Retinal pigment epithelial cell (primary cell): ENCODE data around the gene CSKMT.
A peak's percentile ranks its signal among the peaks of the same experiment; 100 is the strongest.

Experiments used
- DNase-seq: peaks from one replicate; pipeline ENCODE4 v3.0.0-alpha.2; 2010; ENCODE audit warnings: low read depth
- H3K4me3 ChIP-seq: 2 replicates; pipeline ENCODE4 v1.5.1; 2011; ENCODE audit warnings: mild to moderate bottlenecking, low read length, control low read depth, moderate library complexity
- TF ChIP-seq, protein P1 (sequence below): conservative IDR thresholded peaks from 2 replicates; pipeline ENCODE4 v1.5.1; 2011; ENCODE audit warnings: low read depth, low read length, control low read depth, inconsistent platforms

CSKMT gene

DNA sequence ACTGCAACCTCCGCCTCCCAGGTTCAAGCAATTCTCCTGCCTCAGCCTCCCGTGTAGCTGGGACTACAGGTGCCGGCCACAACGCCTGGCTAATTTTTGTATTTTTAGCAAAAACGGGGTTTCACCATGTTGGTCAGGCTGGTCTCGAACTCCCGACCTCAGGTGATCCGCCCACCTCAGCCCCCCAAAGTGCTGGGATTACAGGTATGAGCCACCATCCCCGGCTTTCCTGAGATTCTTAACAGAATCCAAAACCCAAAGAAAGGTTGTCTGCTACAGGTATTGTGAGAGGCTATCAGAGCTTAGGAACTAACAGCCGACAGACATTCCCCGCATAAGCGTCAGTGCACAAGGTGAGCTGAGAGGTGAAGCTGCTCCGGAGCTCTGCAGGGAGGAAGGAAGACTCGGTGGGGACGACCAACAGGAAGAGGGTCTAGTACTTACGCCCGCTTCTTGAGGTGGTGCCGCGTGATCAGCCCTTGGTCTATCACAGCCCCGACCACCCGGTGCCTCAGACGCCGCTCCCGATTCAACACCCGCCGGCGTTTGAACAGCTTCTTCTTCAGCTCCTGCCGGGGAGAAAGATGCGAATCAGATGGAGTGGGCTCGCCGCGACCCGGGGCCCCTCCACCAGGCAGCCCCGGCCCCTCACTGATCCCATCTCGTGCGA, 572 bp upstream of the CSKMT start:
- TF ChIP-seq, protein P1, sequence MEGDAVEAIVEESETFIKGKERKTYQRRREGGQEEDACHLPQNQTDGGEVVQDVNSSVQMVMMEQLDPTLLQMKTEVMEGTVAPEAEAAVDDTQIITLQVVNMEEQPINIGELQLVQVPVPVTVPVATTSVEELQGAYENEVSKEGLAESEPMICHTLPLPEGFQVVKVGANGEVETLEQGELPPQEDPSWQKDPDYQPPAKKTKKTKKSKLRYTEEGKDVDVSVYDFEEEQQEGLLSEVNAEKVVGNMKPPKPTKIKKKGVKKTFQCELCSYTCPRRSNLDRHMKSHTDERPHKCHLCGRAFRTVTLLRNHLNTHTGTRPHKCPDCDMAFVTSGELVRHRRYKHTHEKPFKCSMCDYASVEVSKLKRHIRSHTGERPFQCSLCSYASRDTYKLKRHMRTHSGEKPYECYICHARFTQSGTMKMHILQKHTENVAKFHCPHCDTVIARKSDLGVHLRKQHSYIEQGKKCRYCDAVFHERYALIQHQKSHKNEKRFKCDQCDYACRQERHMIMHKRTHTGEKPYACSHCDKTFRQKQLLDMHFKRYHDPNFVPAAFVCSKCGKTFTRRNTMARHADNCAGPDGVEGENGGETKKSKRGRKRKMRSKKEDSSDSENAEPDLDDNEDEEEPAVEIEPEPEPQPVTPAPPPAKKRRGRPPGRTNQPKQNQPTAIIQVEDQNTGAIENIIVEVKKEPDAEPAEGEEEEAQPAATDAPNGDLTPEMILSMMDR = no peak
- peak overlapping the region; percentile 88 for H3K4me3 ChIP-seq
- DNase-seq = no peak

- peak overlapping the region; percentile 88 for H3K4me3 ChIP-seq
- no peak for DNase-seq
- TF ChIP-seq, protein P1 = no peak
Observed at GRCh38 chr11:62665599-62666258, 617 bp downstream of the CSKMT start.

DNA sequence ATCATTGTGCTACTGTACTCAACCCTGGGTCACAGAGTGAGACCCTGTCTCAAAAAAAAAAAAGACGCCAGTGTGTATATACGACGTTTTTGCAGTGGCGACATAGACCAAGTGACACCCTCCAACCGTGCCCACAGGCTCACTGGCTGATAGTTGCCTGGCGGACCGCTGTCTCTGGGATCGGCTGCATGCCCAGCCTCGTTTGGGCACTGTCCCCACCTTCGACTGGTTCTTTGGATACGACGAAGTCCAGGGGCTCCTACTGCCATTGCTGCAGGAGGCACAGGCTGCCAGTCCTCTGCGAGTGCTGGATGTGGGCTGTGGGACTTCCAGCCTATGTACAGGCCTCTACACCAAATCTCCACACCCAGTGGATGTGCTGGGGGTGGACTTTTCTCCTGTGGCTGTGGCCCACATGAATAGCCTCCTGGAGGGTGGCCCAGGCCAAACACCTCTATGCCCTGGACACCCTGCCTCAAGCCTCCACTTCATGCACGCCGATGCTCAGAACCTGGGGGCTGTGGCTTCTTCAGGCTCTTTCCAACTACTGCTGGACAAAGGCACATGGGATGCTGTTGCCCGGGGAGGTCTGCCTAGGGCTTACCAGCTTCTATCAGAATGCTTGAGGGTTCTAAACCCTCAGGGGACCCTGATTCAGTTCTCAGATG, 1.3 kb downstream of the CSKMT start:
- DNase-seq = no peak
- peak overlapping the region; percentile 88 for H3K4me3 ChIP-seq
- TF ChIP-seq, protein P1 = no peak

- TF ChIP-seq, protein P1 = no peak
- H3K4me3 ChIP-seq = peak overlapping the region; percentile 0
- no peak for DNase-seq
Observed at GRCh38 chr11:62667460-62667859, 2.3 kb downstream of the CSKMT start.

DNA sequence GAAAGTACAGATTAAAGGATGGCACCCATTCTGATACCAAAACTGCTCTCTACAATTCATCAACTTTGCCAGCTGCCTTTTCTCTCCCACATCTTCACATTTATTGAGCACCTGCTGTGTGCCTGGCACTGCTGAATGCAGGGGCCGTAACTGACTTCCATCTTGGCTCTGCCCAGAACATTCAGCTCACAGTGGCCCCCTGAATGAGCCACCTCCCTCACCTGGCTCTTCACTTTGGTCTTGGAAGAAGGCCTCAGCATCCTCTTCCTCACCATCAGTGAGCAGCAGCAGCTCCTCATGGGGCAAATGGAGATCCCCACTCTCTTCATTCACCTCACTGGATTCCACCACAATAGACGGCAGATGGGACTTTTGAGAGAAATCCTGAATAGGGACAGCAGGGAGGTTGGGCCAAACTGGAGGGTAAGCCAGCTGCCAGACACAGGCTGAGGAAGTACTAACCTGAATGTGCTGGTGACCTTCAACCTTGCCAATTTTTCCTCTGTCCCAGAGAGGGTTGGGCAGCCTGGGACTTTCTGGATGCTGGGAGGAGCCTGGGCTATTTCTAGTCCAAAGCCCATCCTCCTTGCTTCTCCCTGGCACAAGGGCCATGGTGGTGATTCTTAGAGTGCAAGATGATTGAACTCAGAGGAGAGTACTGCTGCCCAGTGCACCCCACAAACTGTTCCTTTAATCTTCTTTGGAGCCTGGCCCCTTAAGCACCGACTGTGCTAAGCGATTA, 4.5 kb downstream of the CSKMT start:
- TF ChIP-seq, protein P1 = no peak
- DNase-seq = no peak
- no peak overlapping the region for H3K4me3 ChIP-seq

DNA sequence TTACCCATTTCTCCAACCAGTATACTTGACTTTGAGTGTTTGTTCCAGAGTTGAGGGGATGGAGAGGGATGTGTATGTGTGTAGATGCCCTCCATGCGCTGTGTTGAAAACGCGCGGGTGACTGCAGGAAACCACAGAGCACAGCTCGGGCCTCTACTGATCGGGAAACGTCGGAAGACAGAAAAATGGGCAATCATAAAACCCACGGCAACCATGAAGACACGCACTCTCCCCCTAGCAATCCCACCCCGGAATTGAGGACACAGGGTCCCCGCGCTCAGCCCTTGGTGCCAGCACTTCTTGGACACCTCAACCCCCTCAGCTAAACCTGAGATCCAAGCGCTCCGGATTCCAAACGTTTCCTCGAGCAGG, 6.1 kb downstream of the CSKMT start:
- DNase-seq = no peak
- TF ChIP-seq, protein P1 = no peak
- peak overlapping the region; percentile 85 for H3K4me3 ChIP-seq
